GM21423 (cell line): ENCODE measurements around the gene PTPN1.

Source experiments
- ATAC-seq: cut with Tn5 transposase; IDR thresholded peaks from one replicate; pipeline ENCODE4 v1.9.1; 2021; ENCODE audit warnings: mild to moderate bottlenecking, moderate library complexity; ENCODE audit not compliant: unreplicated experiment

The PTPN1 gene

DNA sequence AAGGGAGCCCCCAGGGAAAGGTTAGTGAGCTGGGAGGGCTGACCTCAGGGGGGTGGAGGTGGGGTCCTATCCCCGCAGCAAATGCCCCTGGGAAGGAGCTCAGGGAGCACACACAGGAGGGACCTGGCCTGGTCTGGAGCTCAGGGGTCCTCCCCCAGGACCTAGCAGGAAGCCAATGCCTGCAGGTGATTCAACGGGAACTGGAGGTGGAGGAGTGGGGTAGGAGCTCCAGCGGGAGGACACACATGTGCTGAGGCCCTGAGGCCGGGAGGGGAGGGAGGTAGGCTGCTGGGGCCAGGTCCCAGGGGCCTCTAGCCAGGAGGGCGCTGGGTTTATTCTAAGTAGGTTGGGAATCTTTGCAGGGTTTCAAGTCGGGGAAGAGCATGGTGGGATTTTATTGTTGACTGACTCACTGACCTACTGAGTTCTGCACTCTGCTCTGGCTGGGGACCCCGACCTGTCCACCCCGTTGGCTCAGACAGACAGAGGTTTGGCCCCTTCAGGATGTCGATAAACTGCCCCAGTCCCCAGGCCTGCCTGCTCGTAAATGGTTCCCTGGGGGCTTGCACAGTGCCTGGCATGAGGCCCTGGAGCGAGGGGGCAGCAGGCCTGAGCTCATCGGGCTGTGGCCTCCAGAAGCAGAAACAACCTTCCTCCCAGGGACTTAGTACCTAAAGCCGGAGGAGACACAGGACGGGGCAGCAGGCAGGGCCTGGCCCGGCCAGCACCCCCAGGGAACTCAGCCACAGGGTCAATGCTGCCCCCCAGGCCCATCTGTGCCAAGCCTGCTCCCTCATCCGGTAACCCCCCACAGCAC lies 118.9 kb downstream of the PTPN1 start:
- ATAC-seq, result no peak

DNA sequence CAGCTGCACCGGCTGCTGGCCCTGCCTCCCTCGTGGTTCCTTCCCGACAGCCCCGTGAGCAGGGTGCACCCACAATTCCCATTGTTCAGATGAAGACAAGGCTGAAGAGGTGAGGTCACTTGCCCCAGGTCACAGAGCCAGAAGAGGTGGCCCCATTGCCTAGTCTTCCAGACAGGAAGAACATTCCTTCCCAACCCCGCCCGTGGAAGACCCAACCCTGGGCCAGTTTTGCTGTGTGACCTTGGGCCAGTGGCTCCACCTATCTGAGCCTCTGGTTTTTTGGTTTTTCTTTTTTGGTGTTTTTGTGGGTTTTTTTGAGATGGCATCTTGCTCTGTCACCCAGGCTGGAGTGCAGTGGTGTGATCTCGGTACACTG lies 119.5 kb downstream of the PTPN1 start:
- ATAC-seq, result no peak

GRCh38 chr20:50630578-50631263 lies 120.5 kb downstream of the PTPN1 start:
- no peak for ATAC-seq

DNA sequence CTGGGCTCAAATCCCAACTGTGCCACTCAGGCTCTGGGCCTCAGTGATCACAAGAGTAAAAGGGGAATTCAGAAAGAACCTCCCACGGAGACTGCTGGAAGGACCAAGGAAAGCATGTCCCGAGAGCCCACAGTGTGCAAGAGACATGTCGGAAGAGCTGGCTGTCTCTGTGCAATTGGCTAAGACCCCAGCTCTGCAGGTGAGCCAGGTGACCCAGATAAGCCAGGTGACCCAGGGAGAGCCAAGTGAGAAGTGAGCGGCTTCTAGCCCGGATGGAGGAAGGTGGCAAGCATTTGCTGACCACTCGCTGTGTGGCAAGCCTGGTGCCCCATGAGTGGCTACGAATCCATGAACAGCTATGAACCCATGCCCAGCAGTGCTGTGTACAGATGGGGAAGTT lies 122.1 kb downstream of the PTPN1 start:
- ATAC-seq, result no peak

- ATAC-seq, result no peak
Measured at GRCh38 chr20:50632701-50633100, 122.5 kb downstream of the PTPN1 start.

DNA sequence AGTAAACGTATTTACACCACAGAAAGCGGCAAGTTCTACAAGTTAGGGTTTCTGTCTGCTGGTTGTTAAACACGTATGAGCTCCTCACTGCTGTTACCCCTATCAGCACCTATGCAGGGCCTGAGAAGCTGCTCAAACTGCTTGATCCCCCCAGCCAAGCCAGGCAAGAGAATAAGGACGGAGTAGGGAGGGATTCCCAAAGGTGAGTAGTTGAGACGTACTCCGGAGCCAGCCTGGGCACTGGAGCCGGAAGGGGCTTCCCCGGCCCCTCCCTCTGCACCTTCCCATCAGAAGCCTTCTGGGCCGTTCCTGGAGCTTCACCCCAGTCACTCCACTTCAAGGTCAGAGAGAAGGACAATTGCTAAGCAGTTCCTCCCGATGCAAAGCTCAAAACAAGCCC lies 123.2 kb downstream of the PTPN1 start:
- ATAC-seq, result no peak

DNA sequence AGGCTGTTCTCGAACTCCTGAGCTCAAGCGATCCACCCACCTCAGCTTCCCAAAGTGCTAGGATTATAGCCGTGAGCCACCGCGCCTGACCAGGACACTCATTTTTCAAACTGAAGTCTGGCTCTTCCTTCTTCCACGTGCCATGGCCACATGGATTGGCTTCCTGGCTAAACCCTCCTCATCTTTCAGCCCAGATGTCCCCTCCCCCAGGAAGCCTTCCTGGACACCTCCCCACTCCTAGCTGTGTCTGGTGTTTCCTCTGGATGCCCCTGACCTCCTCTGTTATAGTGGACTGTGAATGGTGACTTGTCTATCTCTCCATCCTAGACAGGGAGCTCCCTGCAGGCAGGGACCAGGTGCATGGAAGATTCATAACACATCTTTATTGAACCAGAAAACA lies 124.0 kb downstream of the PTPN1 start:
- no peak for ATAC-seq
